ENCODE results near the gene PNPLA1.

Gene PNPLA1

GRCh38 chr6:36289281-36289878 lies 19.5 kb downstream of the PNPLA1 start:
- no peak for DNase-seq

GRCh38 chr6:36290668-36291620 lies 21.1 kb downstream of the PNPLA1 start:
- DNase-seq = no peak

GRCh38 chr6:36292170-36292569 lies 22.3 kb downstream of the PNPLA1 start:
- no peak for DNase-seq

- DNase-seq = no peak
Observed at GRCh38 chr6:36296240-36296639, 26.4 kb downstream of the PNPLA1 start.

GRCh38 chr6:36297051-36297450 lies 27.2 kb downstream of the PNPLA1 start:
- no peak for DNase-seq

GRCh38 chr6:36297511-36297910 lies 27.7 kb downstream of the PNPLA1 start:
- DNase-seq = no peak

- no peak for DNase-seq
Observed at GRCh38 chr6:36298027-36298426, 28.2 kb downstream of the PNPLA1 start.

GRCh38 chr6:36301085-36301658 lies 31.3 kb downstream of the PNPLA1 start:
- DNase-seq = no peak

GRCh38 chr6:36301781-36302180 lies 31.9 kb downstream of the PNPLA1 start:
- no peak for DNase-seq

- DNase-seq = peak; percentile 88
Observed at GRCh38 chr6:36302227-36302976, 32.5 kb downstream of the PNPLA1 start.

GRCh38 chr6:36305885-36306284 lies 36.0 kb downstream of the PNPLA1 start:
- no peak for DNase-seq

GRCh38 chr6:36306375-36306774 lies 36.5 kb downstream of the PNPLA1 start:
- no peak for DNase-seq

- no peak for DNase-seq
Observed at GRCh38 chr6:36308514-36308913, 38.7 kb downstream of the PNPLA1 start.

GRCh38 chr6:36309203-36309602 lies 39.3 kb downstream of the PNPLA1 start:
- DNase-seq = no peak

- DNase-seq = no peak
Observed at GRCh38 chr6:36309900-36310299, 40.0 kb downstream of the PNPLA1 start.

- no peak for DNase-seq
Observed at GRCh38 chr6:36312854-36313648, 43.2 kb downstream of the PNPLA1 start.

- no peak for DNase-seq
Observed at GRCh38 chr6:36313649-36313936, 43.7 kb downstream of the PNPLA1 start.

- DNase-seq = no peak
Observed at GRCh38 chr6:36314221-36315014, 44.6 kb downstream of the PNPLA1 start.

- no peak for DNase-seq
Observed at GRCh38 chr6:36315921-36316320, 46.1 kb downstream of the PNPLA1 start.

- DNase-seq = no peak
Observed at GRCh38 chr6:36317623-36318022, 47.8 kb downstream of the PNPLA1 start.

GRCh38 chr6:36318690-36319435 lies 49.0 kb downstream of the PNPLA1 start:
- no peak for DNase-seq

Data from stimulated activated CD4-positive, alpha-beta T cell treated with anti-CD3 and anti-CD28 coated beads, Interleukin-4, amount 100 ng/mL, for 1 hour (primary cell).